ENCODE data around the gene ZBTB20. TPM values are rescaled to one million over a fixed set of nuclear protein-coding genes. Genes with fewer than 3 reads are reported as not detected.
A peak's percentile ranks its signal among the peaks of the same experiment; 100 is the strongest.

The ZBTB20 gene
- total RNA-seq, 2 experiments from 2014 or later, result 5.1 to 5.3 TPM

DNA sequence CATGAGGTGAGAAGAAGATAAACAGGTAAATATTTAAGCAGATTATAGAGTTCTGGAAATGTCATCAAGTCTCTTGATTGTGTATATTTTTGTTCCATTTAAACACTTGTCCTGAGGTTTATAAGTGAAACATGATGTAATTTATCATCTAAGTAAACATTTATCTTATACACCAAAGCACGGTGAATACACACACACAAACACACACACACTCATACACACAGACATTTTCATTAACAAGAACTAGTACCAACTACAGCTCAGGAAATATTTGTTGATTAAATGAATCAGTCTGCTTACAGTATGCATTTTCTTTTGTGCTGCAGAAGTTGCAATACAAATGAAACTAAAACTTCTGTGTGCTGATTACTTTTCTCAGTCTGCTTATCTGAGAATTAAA, 357.3 kb downstream of the ZBTB20 start:
- H3K36me3 Mint-ChIP-seq (ENCODE audit: low read depth), result peaks cover 3% of the 10 kb centered on the region
- CTCF ChIA-PET, result interaction anchor here (0.7 kb wide), 1 partner anchor 35 kb away, joined by 3 read pairs; no protein-coding TSS in a partner anchor

DNA sequence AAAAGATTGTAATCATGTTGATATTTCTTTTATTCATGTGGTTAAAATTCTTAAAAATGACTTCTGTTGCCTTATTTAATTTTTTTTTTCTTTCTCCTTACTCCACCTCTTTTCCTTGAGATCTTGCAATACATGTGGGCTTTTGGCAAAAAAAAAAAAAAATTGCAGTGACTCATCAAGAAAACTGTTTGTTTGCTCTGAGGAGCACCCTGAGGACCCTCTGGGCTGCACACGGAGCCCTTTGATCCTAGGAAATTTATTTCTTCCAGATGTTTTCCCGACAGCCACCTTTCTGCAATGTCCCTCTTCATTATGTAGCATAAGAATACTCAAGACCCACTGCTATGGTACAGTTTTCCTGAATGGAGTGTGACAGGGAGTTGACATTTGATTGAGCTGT, 371.7 kb downstream of the ZBTB20 start:
- DNase-seq, result no peak
- TF ChIP-seq CTCF (IDR thresholded peaks at IDR 0.05), result no peak
- Mint-ChIP-seq H3K4me1 (ENCODE audit: low read depth) (no peaks in the 10 kb centered on the region), H3K27me3 (no peaks in the 10 kb centered on the region), H3K27ac (no peak overlapping the region), H3K36me3 (ENCODE audit: low read depth) (peaks cover 27% of the 10 kb centered on the region), H3K9me3 (peaks cover 29% of the 10 kb centered on the region), H3K4me3 (no peak overlapping the region)
- ATAC-seq, result no peak
- ChIA-PET CTCF (no interaction called here), POLR2A (no interaction called here)
- intact Hi-C loops (cut with micrococcal nuclease), result no loop called here

More for the DNA sequence above, 357.3 kb downstream of the ZBTB20 start:
- H3K27ac Mint-ChIP-seq, result no peak overlapping the region
- no peak for TF ChIP-seq CTCF (IDR thresholded peaks at IDR 0.05)
- DNase-seq (no peak), ATAC-seq (no peak)
- intact Hi-C loops (cut with micrococcal nuclease), result no loop called here
- peaks cover 10% of the 10 kb centered on the region for H3K4me1 Mint-ChIP-seq (ENCODE audit: low read depth)
- H3K9me3 Mint-ChIP-seq, result peaks cover 1% of the 10 kb centered on the region
- POLR2A ChIA-PET, result no interaction called here
- H3K4me3 Mint-ChIP-seq, result no peak overlapping the region
- H3K27me3 Mint-ChIP-seq, result no peaks in the 10 kb centered on the region

- intact Hi-C loops (cut with micrococcal nuclease), result no loop called here
- no peaks in the 10 kb centered on the region for H3K27me3 Mint-ChIP-seq
- H3K27ac Mint-ChIP-seq, result no peak overlapping the region
- H3K36me3 Mint-ChIP-seq (ENCODE audit: low read depth), result peaks cover 26% of the 10 kb centered on the region
- ChIA-PET POLR2A (no interaction called here), CTCF (no interaction called here)
- peaks cover 7% of the 10 kb centered on the region for H3K4me1 Mint-ChIP-seq (ENCODE audit: low read depth)
- ATAC-seq (no peak), DNase-seq (no peak)
- no peak for TF ChIP-seq CTCF (IDR thresholded peaks at IDR 0.05)
- peaks cover 26% of the 10 kb centered on the region for H3K9me3 Mint-ChIP-seq
- H3K4me3 Mint-ChIP-seq, result no peak overlapping the region
Measured at GRCh38 chr3:114770874-114771273, 376.2 kb downstream of the ZBTB20 start.

- Mint-ChIP-seq H3K27me3 (no peaks in the 10 kb centered on the region), H3K27ac (no peak overlapping the region), H3K4me1 (ENCODE audit: low read depth) (peaks cover 22% of the 10 kb centered on the region), H3K36me3 (ENCODE audit: low read depth) (no peaks in the 10 kb centered on the region), H3K9me3 (no peaks in the 10 kb centered on the region), H3K4me3 (no peak overlapping the region)
- CTCF ChIA-PET, result no interaction called here
- intact Hi-C loops (cut with micrococcal nuclease), result no loop called here
- POLR2A ChIA-PET, result no interaction called here
- TF ChIP-seq CTCF (IDR thresholded peaks at IDR 0.05), result no peak
- ATAC-seq (peak; percentile 55), DNase-seq (peak; percentile 27)
Measured at GRCh38 chr3:114764056-114764492, 383.0 kb downstream of the ZBTB20 start.

GRCh38 chr3:114762144-114762543, 384.9 kb downstream of the ZBTB20 start:
- CTCF ChIA-PET, result no interaction called here
- H3K27ac Mint-ChIP-seq, result no peak overlapping the region
- peaks cover 20% of the 10 kb centered on the region for H3K4me1 Mint-ChIP-seq (ENCODE audit: low read depth)

More at GRCh38 chr3:114762144-114762543, 384.9 kb downstream of the ZBTB20 start:
- no peak for TF ChIP-seq CTCF (IDR thresholded peaks at IDR 0.05)
- Mint-ChIP-seq H3K27me3 (no peaks in the 10 kb centered on the region), H3K9me3 (no peaks in the 10 kb centered on the region), H3K36me3 (ENCODE audit: low read depth) (no peaks in the 10 kb centered on the region), H3K4me3 (no peak overlapping the region)
- POLR2A ChIA-PET, result interaction anchor here (0.7 kb wide), 1 partner anchor 317 kb away, joined by 3 read pairs; no protein-coding TSS in a partner anchor
- intact Hi-C loops (cut with micrococcal nuclease), result no loop called here
- ATAC-seq (no peak), DNase-seq (no peak)

Measured in activated CD8-positive, alpha-beta T cell treated with anti-CD3 and anti-CD28 coated beads for 36 hours (primary cell).